IMR-90 (cell line): Measurements from ENCODE around the gene PTPN7. TPM values are rescaled to one million over a fixed set of nuclear protein-coding genes. Genes with fewer than 3 reads are reported as not detected.

Source experiments
- ATAC-seq: fragments of 200-7000 bp; cut with Tn5 transposase; 2 replicates; pipeline ENCODE4 v1.9.1; 2020; ENCODE audit warnings: low read depth, mild to moderate bottlenecking, moderate library complexity
- BruUV-seq: library from RNA; stranded (reverse); fragments of 400-500 nt; replicated peaks from 2 replicates; lab custom pipeline; 2021; lab: Mats Ljungman, UMichigan
- CTCF ChIA-PET: fragments of 300-600 bp; formaldehyde crosslinking; extraction: SDS; loops from one replicate; lab custom pipeline; 2021; ENCODE audit warnings: antibody characterized with exemption; lab: Yijun Ruan, JAX
- POLR2A ChIA-PET: fragments of 300-600 bp; sonication (Branson Sonifier 250); formaldehyde crosslinking; loops from one replicate; lab custom pipeline; 2022; ENCODE audit warnings: antibody characterized with exemption; ENCODE audit not compliant: unreplicated experiment; lab: Charles Lee
- DNase-seq: peaks from one replicate; pipeline ENCODE4 v3.0.0; 2013
- H2AFZ ChIP-seq: replicated peaks from 2 replicates; pipeline ENCODE3; 2013; ENCODE audit warnings: low read length, mild to moderate bottlenecking; ENCODE audit not compliant: poor library complexity
- H2AK5ac ChIP-seq: 2 replicates; pipeline ENCODE4 v1.6.1; 2013; ENCODE audit warnings: low read depth, low read length, inconsistent platforms
- H2AK9ac ChIP-seq: replicated peaks from 2 replicates; pipeline ENCODE3; 2013; ENCODE audit warnings: mild to moderate bottlenecking, low read depth, low read length, moderate library complexity; ENCODE audit not compliant: poor library complexity
- H2BK120ac ChIP-seq: 2 replicates; pipeline ENCODE4 v1.6.1; 2013; ENCODE audit warnings: low read depth, low read length, inconsistent platforms
- H2BK15ac ChIP-seq: 3 replicates; pipeline ENCODE4 v1.6.1; 2013; ENCODE audit warnings: low read depth, low read length, inconsistent platforms
- H2BK20ac ChIP-seq: 2 replicates; pipeline ENCODE4 v1.6.1; 2013; ENCODE audit warnings: low read depth, mild to moderate bottlenecking, inconsistent platforms, low read length, moderate library complexity
- H2BK5ac ChIP-seq: 2 replicates; pipeline ENCODE4 v1.6.1; 2013; ENCODE audit warnings: mild to moderate bottlenecking, low read depth, low read length, inconsistent platforms; ENCODE audit not compliant: poor library complexity, severe bottlenecking
- H3K14ac ChIP-seq: replicated peaks from 2 replicates; pipeline ENCODE4 v1.6.1; 2013; ENCODE audit warnings: low read depth, low read length, inconsistent platforms
- H3K18ac ChIP-seq: 2 replicates; pipeline ENCODE4 v1.6.1; 2013; ENCODE audit warnings: low read depth, low read length, control low read depth
- H3K23ac ChIP-seq: 2 replicates; pipeline ENCODE4 v1.6.1; 2013; ENCODE audit warnings: low read depth, low read length, inconsistent platforms
- H3K27ac ChIP-seq: 2 replicates; pipeline ENCODE4 v1.5.1; 2013; ENCODE audit warnings: mild to moderate bottlenecking, control low read depth, low read length; ENCODE audit not compliant: insufficient read depth
- H3K27me3 ChIP-seq: 2 replicates; pipeline ENCODE4 v1.6.1; 2013; ENCODE audit warnings: low read length; ENCODE audit not compliant: control insufficient read depth, insufficient read depth
- H3K36me3 ChIP-seq: 2 replicates; pipeline ENCODE4 v1.6.1; 2013; ENCODE audit warnings: low read length, mixed read lengths; ENCODE audit not compliant: control insufficient read depth, insufficient read depth
- H3K4ac ChIP-seq: 2 replicates; pipeline ENCODE4 v1.6.1; 2013; ENCODE audit warnings: low read depth, low read length, inconsistent platforms
- H3K4me1 ChIP-seq: 2 replicates; pipeline ENCODE4 v1.6.1; 2013; ENCODE audit warnings: low read length, mixed read lengths; ENCODE audit not compliant: control insufficient read depth, insufficient read depth
- H3K4me2 ChIP-seq: 2 replicates; pipeline ENCODE4 v1.6.1; 2013; ENCODE audit warnings: low read depth, mild to moderate bottlenecking, control low read depth, low read length, moderate library complexity
- H3K4me3 ChIP-seq: 2 replicates; pipeline ENCODE4 v1.5.1; 2013; ENCODE audit warnings: low read depth, mild to moderate bottlenecking, control low read depth, low read length, moderate library complexity; ENCODE audit not compliant: insufficient read depth
- H3K56ac ChIP-seq: 2 replicates; pipeline ENCODE4 v1.6.1; 2013; ENCODE audit warnings: low read length, inconsistent platforms; ENCODE audit not compliant: insufficient read depth; ENCODE audit errors: extremely low read depth
- H3K79me1 ChIP-seq, 2 experiments: 2 replicates each; pipeline ENCODE4 v1.6.1; 2013; ENCODE audit warnings: low read length in 2 of 2, inconsistent platforms in 1 of 2, low read depth in 1 of 2
- H3K9ac ChIP-seq: 2 replicates; pipeline ENCODE4 v1.6.1; 2013; ENCODE audit warnings: low read depth, low read length, control low read depth
- H3K9me1 ChIP-seq: 2 replicates; pipeline ENCODE4 v1.6.1; 2013; ENCODE audit warnings: low read length, inconsistent platforms; ENCODE audit not compliant: insufficient read depth
- H3K9me3 ChIP-seq: 2 replicates; pipeline ENCODE4 v1.6.1; 2013; ENCODE audit warnings: low read length; ENCODE audit not compliant: control insufficient read depth, insufficient read depth
- H4K20me1 ChIP-seq: 2 replicates; pipeline ENCODE4 v1.6.1; 2013; ENCODE audit warnings: low read length, inconsistent platforms; ENCODE audit not compliant: insufficient read depth
- H4K5ac ChIP-seq: 2 replicates; pipeline ENCODE4 v1.6.1; 2013; ENCODE audit warnings: mild to moderate bottlenecking, low read depth, low read length, control low read depth
- H4K8ac ChIP-seq, 2 experiments: 2 replicates each; pipeline ENCODE4 v1.6.1; 2013; ENCODE audit warnings: low read depth in 2 of 2, low read length in 2 of 2, control low read depth in 1 of 2, inconsistent platforms in 1 of 2
- H4K91ac ChIP-seq: 2 replicates; pipeline ENCODE4 v1.6.1; 2013; ENCODE audit warnings: low read depth, low read length, inconsistent platforms; ENCODE audit not compliant: insufficient read depth
- CEBPB ChIP-seq: IDR thresholded peaks from 2 replicates; pipeline ENCODE4 v1.6.1; 2012; ENCODE audit warnings: low read depth, low read length, improper control_type of control experiment
- CHD1 ChIP-seq: IDR thresholded peaks from 2 replicates; pipeline ENCODE4 v1.6.1; 2012; ENCODE audit warnings: low read depth, low read length, improper control_type of control experiment
- RCOR1 ChIP-seq: IDR thresholded peaks from 2 replicates; pipeline ENCODE4 v1.6.1; 2012; ENCODE audit warnings: mild to moderate bottlenecking, low read length, improper control_type of control experiment; ENCODE audit not compliant: insufficient replicate concordance
- WGBS, 2 experiments: methylation state at CpG; one replicate each; pipeline versions ENCODE4 v1.1.5 to v1.1.7; 2013; ENCODE audit warnings: missing lambda C conversion rate in 2 of 2; ENCODE audit not compliant: insufficient read length in 1 of 2; ENCODE audit errors: extremely low coverage in 2 of 2; 5-methylcytosine and 5-hydroxymethylcytosine counted together
- dilution Hi-C: fragments of 300-500 bp; cut with HindIII; formaldehyde crosslinking; loops from one replicate; pipeline ENCODE4 v1.14.3; 2018; ENCODE audit warnings: low sequenced_read_pairs; ENCODE audit not compliant: unreplicated experiment
- in situ Hi-C: fragments of 300-500 bp; cut with MboI; formaldehyde crosslinking; loops from 3 replicates; pipeline ENCODE4 v1.14.3; 2019; ENCODE audit warnings: low sequenced_read_pairs, inconsistent platforms, mixed read lengths
- intact Hi-C: fragments of 100-400 bp; cut with micrococcal nuclease; formaldehyde crosslinking; loops from 2 replicates; pipeline ENCODE4 v1.10.0; 2022
- polyA plus RNA-seq, 3 experiments: library from polyadenylated mRNA; depleted of rRNA; stranded (reverse); fragments of >200 nt; gene quantifications; 2 replicates each; pipeline ENCODE4 v1.2.3, GENCODE V29; 2012; ENCODE audit warnings: low replicate concordance in 1 of 3
- total RNA-seq: library from RNA; depleted of rRNA; stranded (reverse); fragments of >200 nt; gene quantifications from 2 replicates; pipeline ENCODE4 v1.2.3, GENCODE V29; 2012

The PTPN7 gene
- total and polyA plus RNA-seq, 2 of the 4 experiments (the other 2 are of a cell fraction) = 0.05 TPM; not detected in 1

GRCh38 chr1:202117898-202118371 lies 42.5 kb downstream of the PTPN7 start:
- Histone ChIP-seq H2AFZ (no peak overlapping the region), H4K20me1 (no peaks in the 10 kb centered on the region), H3K9ac (no peak overlapping the region), H3K27ac (no peak overlapping the region), H2BK120ac (no peak overlapping the region), H3K18ac (no peak overlapping the region), H2AK5ac (no peak overlapping the region), H3K4ac (no peak overlapping the region), H2BK20ac (no peak overlapping the region), H3K79me1 (no peaks in the 10 kb centered on the region), H2BK15ac (no peak overlapping the region), H3K14ac (no peak overlapping the region), H3K23ac (no peak overlapping the region), H4K91ac (no peak overlapping the region), H4K5ac (no peak overlapping the region), H2BK5ac (no peak overlapping the region), H3K4me3 (no peak overlapping the region), H4K8ac (no peak overlapping the region), H3K56ac (no peak overlapping the region), H3K4me2 (no peak overlapping the region), H3K36me3 (no peaks in the 10 kb centered on the region), H2AK9ac (no peak overlapping the region), H3K9me1 (no peaks in the 10 kb centered on the region), H3K4me1 (peaks cover 3% of the 10 kb centered on the region; the same call in 1 of the 2 replicates), H3K27me3 (0 out of 2 replicates have a peak, but pooled peaks cover 2% of the 10 kb centered on the region), H3K9me3 (no peaks in the 10 kb centered on the region)
- ChIA-PET CTCF (no interaction called here), POLR2A (no interaction called here)
- TF ChIP-seq RCOR1 (no peak), CEBPB (no peak), CHD1 (no peak)
- in situ Hi-C loops = loop anchor here (5.0 kb wide), 1 partner anchor 106 kb away; the partner anchor contains the start of gene ELF3
- 75% methylated on average over 5 of the region's 10 CpGs; no CpG with 5 or more reads in 1 of the 2 experiments for whole genome bisulfite sequencing, 2 experiments
- BruUV-seq = no TSS peak
- intact Hi-C loops = loop anchor here (10.0 kb wide), 1 partner anchor 233 kb away; the partner anchor contains the start of gene SHISA4
- ATAC-seq = no peak
- DNase-seq = no peak
- dilution Hi-C loops = no loop called here
